Right lung (tissue), 5 donors: ENCODE data around the gene TNIK. TPM values are rescaled to one million over a fixed set of nuclear protein-coding genes. Genes with fewer than 3 reads are reported as not detected.
"Not testable (repeated sequence)": the region's sequence is repeated elsewhere in the genome, so short reads cannot be mapped to it uniquely, and the experiment has no call there.

ENCODE experiments used
- DNase-seq, 2 donors: peaks; one replicate each; pipeline ENCODE4 v3.0.0-alpha.2; 2013
- polyA plus RNA-seq, 5 donors: library from polyadenylated mRNA; unstranded; fragments of 120-200 nt; gene quantifications; one replicate each; pipeline versions ENCODE4 v1.2.1 to v1.2.3, GENCODE V29; 2013; ENCODE audit warnings: inconsistent platforms in 1 of 5, low replicate concordance in 1 of 5; ENCODE audit not compliant: insufficient read length in 5 of 5, insufficient read depth in 1 of 5

The TNIK gene
- polyA plus RNA-seq, 5 donors = 11.5 to 21.1 (median 16.2) TPM

DNA sequence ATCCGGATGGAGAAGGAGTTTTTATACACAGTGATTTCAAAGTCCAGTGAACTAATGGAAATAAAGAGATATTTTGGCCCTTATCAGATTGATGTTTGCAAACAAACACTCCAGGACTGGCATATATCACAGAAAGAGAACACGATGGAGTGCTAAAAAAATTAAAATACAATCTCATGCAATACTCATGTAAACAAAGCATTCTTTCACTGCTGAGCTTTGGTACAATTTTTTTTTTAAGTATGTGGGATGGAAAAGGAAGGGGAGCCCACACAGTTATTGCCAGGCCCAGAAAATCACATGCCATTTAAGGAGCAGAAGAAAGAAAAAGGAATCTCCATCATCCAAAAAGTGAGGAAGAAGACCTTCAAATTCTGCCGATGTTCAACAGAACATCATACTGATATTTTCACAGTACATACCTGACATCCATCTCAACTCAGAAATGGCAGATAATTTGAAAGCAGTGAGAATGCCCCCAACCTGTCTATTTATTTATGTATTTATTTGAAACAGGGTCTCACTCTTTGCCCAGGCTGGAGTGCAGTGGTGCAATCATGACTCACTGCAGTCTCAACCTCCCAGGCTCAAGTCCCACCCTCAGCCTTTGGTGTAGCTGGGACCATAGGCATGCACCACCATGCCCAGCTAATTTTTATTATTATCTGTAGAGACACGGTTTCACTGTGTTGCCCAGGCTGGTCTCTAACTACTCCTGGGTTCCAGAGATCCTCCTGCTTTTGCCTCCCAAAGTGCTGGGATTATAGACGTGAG, 326.2 kb downstream of the TNIK start:
- DNase-seq = peak in 1 of 2 donors; percentile 23

- DNase-seq = no peak
Observed at GRCh38 chr3:171133337-171133736, 326.9 kb downstream of the TNIK start.

- no peak for DNase-seq
Observed at GRCh38 chr3:171132873-171133272, 327.3 kb downstream of the TNIK start.

DNA sequence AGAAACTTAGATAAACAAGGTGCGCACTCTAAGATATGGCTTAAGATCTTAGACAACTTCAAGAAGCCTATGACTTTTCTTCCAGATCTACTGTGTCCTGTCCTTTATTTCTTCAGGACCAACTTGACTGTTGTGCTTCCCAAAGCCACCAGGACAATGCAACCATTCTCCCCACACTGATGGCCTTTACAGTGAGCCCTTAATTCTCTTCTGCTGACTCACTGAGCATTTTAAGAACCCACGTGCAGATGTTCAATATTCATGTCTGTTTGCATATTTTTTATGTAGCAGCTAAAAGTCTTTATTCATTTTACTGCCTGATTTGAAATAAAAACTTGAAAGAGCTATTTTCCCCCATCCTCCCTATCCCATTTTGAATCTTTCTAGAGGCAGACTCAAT, 330.4 kb downstream of the TNIK start:
- DNase-seq = no peak

DNA sequence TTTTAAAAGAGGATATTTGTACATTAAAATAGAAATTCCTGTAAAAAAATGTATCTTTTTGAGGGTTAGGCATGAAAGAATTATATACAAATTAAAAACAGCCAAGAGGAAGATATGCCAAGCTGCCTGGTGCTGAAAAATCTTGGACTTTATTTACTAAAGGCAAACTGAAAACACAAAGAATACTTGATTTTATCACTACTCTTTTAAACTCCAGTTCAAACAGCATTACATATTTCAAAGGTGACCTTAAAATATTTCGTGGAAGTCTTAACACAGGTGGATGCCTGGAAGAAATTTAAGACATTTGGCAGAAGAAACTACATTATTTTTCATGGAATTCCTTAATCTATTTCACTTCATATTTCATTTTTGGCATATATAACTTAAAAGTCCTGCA, 332.6 kb downstream of the TNIK start:
- DNase-seq = no peak

DNA sequence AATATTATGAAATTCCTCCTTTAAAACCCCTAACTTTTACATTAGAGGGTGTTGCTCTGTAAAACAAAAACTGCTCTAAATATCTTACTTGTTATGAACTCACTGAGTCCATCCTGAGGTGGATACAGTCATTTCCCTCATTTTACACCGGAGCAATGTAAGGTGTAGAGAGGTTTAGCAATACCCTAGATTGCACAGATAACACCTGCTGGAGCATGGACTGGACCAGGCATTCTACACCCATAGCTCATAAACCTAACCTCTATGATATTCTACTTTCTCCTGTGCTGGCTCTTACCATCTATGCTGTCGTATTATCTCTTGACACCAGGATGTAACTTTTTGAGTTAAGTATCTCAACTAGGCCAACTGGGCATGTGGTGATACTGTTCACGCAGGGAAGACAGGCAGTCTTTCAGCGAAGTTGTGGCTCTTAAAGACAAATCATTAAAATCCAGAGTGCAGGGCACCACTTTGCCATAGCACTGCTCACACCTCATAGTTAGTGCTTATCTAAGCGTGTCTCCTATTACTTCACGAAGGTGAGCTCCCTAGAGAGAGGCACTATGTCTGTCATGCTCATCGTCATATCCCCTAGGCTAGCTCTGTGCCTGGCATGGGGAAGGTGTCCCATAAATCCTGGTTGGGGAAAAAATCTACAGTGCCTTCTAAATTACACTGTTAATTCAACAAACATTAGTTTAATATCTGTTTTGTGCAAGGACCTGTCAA, 333.6 kb downstream of the TNIK start:
- no peak for DNase-seq

- no peak for DNase-seq
Observed at GRCh38 chr3:171125010-171125409, 335.2 kb downstream of the TNIK start.

DNA sequence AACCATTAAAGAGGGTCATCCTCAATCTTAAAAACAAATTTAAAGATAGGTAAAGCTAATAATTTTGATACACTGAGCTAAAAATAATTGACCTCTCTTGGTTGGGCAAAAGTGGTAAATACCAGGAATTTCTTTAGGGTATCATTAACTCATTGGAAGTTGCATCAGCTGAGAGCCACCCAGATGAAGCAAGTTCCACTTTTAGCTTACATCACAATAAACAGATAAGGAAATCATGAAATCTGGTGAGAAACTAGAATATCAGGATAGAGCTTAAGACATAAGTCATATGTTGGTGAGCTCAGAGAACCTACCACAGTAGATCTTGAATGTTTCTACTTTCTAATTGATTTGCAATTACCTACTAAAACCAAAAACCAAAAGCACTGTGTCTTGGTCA, 336.3 kb downstream of the TNIK start:
- no peak for DNase-seq

GRCh38 chr3:171122861-171123260, 337.3 kb downstream of the TNIK start:
- no peak for DNase-seq

- no peak for DNase-seq
Observed at GRCh38 chr3:171122240-171122639, 338.0 kb downstream of the TNIK start.

GRCh38 chr3:171121801-171122200, 338.4 kb downstream of the TNIK start:
- no peak for DNase-seq

GRCh38 chr3:171119402-171119801, 340.8 kb downstream of the TNIK start:
- DNase-seq = not testable (repeated sequence)

DNA sequence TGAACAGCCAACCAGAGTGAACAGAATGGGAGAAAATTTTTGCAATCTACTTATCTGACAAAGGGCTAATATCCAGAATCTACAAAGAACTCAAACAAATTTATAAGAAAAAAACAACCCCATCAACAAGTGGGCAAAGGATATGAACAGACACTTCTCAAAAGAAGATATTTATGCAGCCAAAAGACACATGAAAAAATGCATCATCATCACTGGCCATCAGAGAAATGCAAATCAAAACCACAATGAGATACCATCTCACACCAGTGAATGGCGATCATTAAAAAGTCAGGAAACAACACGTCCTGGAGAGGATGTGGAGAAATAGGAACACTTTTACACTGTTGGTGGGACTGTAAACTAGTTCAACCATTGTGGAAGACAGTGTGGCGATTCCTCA, 341.2 kb downstream of the TNIK start:
- DNase-seq = not testable (repeated sequence)

GRCh38 chr3:171116824-171117395, 343.3 kb downstream of the TNIK start:
- DNase-seq = no peak

- DNase-seq = no peak
Observed at GRCh38 chr3:171116365-171116764, 343.8 kb downstream of the TNIK start.

DNA sequence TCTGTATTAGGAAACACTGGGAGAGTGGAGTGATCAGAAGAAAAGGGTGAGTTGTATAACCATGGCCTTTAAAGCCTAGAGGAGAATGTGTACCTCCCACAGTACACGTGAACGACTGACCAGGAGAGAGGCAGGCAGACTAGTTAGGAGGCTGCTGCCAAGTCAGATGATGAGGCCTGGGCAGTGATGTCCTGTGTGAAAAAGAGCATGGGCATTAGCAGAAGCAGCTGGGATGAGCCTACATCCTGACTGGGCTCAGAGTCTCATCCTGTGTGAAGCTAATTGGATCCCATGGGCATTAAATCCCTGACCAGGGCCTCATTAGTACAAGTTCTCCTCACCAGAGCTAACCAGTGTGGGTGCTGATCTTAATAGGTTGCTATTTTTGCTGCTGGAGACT, 344.5 kb downstream of the TNIK start:
- no peak for DNase-seq

DNA sequence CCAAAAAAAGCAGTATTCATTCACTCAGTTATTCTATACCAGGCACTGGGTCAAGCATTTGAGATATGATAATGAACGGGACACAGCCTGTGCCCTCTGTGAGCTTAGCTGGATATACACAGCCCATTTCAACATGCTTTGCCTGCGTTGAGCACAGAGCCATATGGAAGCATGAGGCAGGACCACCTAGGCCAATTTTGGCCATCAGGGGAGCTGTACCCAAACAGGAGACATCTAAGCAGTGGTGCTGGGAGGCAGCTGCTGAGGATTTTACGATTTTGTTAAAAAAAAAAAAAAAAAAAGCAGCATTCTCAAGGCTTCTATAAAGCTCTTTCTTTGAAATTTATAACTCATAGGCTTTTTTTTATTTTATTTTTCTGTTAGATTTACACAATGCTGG, 346.5 kb downstream of the TNIK start:
- no peak for DNase-seq

GRCh38 chr3:171110715-171111114, 349.5 kb downstream of the TNIK start:
- DNase-seq = no peak

- no peak for DNase-seq
Observed at GRCh38 chr3:171108066-171108465, 352.1 kb downstream of the TNIK start.

DNA sequence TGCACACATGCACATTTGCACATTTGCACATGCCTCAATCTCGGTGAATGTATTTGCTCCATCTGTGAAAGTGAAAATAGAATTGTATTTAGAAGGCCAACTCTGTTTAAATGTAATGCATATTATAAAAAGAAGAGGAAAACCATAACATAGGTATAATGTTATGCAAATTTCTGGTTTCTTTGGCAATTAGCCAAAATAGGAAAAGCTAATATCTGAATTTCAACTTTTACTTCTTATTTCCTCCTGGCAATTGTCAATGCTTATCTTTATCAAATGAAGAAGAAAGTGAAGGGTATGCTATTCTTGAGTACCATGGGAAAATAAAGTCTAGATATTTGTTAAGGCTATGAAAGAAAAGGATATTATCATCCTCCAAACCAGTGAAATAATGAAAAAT, 357.0 kb downstream of the TNIK start:
- DNase-seq = no peak

DNA sequence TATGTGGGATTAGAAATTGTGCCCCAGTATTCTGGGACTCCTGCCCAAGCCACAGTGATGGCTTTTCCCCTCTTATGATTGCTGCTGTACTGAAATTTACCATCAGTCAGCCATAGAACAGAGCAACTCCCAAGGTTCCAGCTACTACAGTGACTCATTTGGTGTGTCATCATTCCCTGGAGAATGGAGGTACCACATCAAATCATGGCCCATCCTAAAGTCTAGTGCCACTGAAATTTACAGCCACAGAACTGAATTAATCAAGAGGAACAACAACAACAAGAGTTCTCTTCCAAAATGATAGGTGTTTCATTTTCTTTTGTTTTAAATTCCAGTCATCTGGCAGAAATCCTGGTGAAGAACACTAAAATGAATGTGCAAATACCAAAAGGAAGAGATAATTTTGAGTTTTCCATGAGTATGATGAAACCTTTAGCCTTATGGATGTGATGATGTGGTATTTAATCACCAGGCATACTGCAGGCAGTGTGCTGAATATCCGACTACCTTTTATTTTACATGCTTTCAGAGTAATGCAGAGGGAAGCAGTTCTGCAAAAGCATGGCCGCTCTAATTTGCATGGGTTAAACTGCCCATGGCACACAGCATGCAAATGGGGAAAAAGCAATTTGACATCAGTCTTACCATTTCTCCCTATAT, 358.1 kb downstream of the TNIK start:
- no peak for DNase-seq

DNA sequence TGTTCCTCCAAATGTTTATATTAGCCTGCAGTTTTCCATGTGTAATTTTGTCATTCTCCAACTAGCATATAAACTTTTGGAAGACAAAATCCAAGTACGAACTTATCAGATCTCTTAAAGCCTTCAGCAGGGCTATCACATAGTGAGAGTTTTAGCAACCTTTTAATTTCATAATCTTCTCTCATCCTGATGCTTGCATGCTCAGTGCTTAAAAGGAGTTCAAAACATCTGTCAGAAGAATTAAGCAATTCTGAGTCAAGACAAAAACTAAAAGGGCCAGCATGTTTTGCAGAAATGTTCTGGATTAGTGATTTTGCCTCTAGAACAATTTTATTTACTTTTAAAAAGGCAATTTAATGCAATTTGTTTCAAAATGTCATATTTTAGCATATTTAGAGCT, 360.3 kb downstream of the TNIK start:
- DNase-seq = no peak

GRCh38 chr3:171095063-171095462, 365.1 kb downstream of the TNIK start:
- no peak for DNase-seq
